NT2/D1 (cell line): Measurements from ENCODE around the gene SLC22A15.

Experiments
- SUZ12 ChIP-seq: IDR thresholded peaks from 2 replicates; pipeline ENCODE4 v1.6.1; 2011; ENCODE audit not compliant: insufficient read length, insufficient read depth; ENCODE audit errors: extremely low read depth
- YY1 ChIP-seq: IDR thresholded peaks from 2 replicates; pipeline ENCODE4 v1.6.1; 2011; ENCODE audit not compliant: insufficient read length, insufficient read depth
- ZNF274 ChIP-seq: IDR thresholded peaks from 2 replicates; pipeline ENCODE4 v1.6.1; 2011; ENCODE audit warnings: mild to moderate bottlenecking, low read depth, low read length

GRCh38 chr1:115978292-115978941 lies 2.1 kb downstream of the SLC22A15 start:
- TF ChIP-seq YY1 (no peak), ZNF274 (no peak), SUZ12 (no peak)
